HepG2 (cell line): Measurements from ENCODE around the gene MPO.

Experiments used
- ATF2 ChIP-seq: sonication (generic); formaldehyde crosslinking; IDR thresholded peaks from 2 replicates; pipeline ENCODE4 v1.4.0; 2020; ENCODE audit warnings: missing genetic modification reagents
- CREM ChIP-seq, 2 experiments: sonication (generic) in 1 of 2; formaldehyde crosslinking in 1 of 2; IDR thresholded peaks; 2 replicates each; pipeline versions ENCODE4 v1.4.0 to v1.6.1; 2016 to 2020; ENCODE audit warnings: antibody characterized with exemption in 1 of 2, mild to moderate bottlenecking in 1 of 2, missing genetic modification reagents in 1 of 2
- FOXM1 ChIP-seq: sonication (generic); formaldehyde crosslinking; IDR thresholded peaks from 2 replicates; pipeline ENCODE4 v1.5.0; 2020; ENCODE audit warnings: missing genetic modification reagents
- HNF1A ChIP-seq, 2 experiments: sonication (generic) in 1 of 2; formaldehyde crosslinking in 1 of 2; IDR thresholded peaks; 2 replicates each; pipeline versions ENCODE4 v1.4.0 to v1.6.1; 2016 to 2020; ENCODE audit warnings: borderline replicate concordance in 1 of 2, low read depth in 1 of 2, mild to moderate bottlenecking in 1 of 2, missing genetic modification reagents in 1 of 2
- KMT2A ChIP-seq: sonication (generic); formaldehyde crosslinking; IDR thresholded peaks from 2 replicates; pipeline ENCODE4 v1.4.0; 2020; ENCODE audit warnings: missing genetic modification reagents
- MXD4 ChIP-seq: IDR thresholded peaks from 2 replicates; pipeline ENCODE4 v1.6.1; 2016; ENCODE audit warnings: mild to moderate bottlenecking, missing biosample characterization, missing genetic modification reagents
- NFRKB ChIP-seq: fragments of 450-650 bp; IDR thresholded peaks from 2 replicates; pipeline ENCODE4 v1.6.1; 2017
- PHF8 ChIP-seq: sonication (generic); formaldehyde crosslinking; IDR thresholded peaks from 2 replicates; pipeline ENCODE4 v1.5.0; 2020; ENCODE audit warnings: missing genetic modification reagents
- POLR2A ChIP-seq, 2 experiments: IDR thresholded peaks; 2 replicates each; pipeline ENCODE4 v1.6.1; 2011; ENCODE audit warnings: low read depth in 2 of 2, low read length in 2 of 2, mild to moderate bottlenecking in 1 of 2, moderate library complexity in 1 of 2; ENCODE audit not compliant: insufficient read depth in 1 of 2
- RERE ChIP-seq: IDR thresholded peaks from 2 replicates; pipeline ENCODE4 v1.6.1; 2016; ENCODE audit warnings: low read depth, missing genetic modification reagents, missing compliant biosample characterization
- SIN3A ChIP-seq: IDR thresholded peaks from 2 replicates; pipeline ENCODE4 v1.6.1; 2011; ENCODE audit warnings: low read depth, mild to moderate bottlenecking, control low read depth, low read length, borderline replicate concordance
- ZBTB20 ChIP-seq: sonication (generic); formaldehyde crosslinking; IDR thresholded peaks from 2 replicates; pipeline ENCODE4 v1.8.1; 2023; ENCODE audit warnings: missing genetic modification reagents, low read depth, mild to moderate bottlenecking, borderline replicate concordance
- ZFP90 ChIP-seq: sonication (generic); formaldehyde crosslinking; IDR thresholded peaks from 2 replicates; pipeline ENCODE4 v1.8.0; 2022; ENCODE audit warnings: missing genetic modification reagents, mild to moderate bottlenecking, inconsistent platforms, borderline replicate concordance
- ZIK1 ChIP-seq: sonication (generic); formaldehyde crosslinking; IDR thresholded peaks from 2 replicates; pipeline ENCODE4 v1.5.0; 2020; ENCODE audit warnings: mild to moderate bottlenecking, low read depth, missing genetic modification reagents, borderline replicate concordance

DNA sequence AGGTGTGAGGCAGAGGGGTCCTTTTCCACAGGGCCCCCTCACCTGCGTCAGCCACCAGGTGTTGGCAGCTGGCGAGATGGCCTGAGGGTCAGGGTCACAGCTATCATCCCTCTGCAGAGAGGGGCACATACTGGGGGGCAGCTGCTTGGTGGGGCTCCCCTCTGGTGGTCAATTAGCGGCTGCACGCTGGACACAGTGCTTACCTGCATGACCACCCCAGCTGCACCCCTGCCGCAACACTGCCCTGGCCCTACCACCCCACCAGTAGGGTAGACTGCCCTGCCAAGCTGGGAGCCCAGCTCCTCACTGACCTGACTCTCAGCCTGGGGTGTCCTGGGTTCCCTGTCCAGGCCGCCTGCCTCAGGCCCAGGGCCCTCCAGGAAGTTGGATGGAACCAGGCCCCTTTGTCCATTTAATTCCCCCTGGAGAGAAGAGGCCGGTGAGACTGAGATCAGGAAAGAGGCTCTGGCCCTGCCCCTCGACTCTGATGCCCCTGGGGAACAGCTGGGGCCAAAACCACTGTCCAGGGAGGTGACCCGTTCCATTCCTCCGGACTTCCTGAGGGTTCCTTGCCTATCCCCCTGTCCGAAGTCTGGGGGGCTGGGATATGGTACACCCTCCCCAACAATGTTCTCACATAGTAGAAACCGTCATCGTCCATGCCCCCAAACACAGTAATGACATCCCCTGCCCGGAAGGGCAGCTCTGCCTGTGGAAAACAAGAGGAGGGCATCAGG lies 24.2 kb upstream of the MPO start:
- no peak for TF ChIP-seq ZFP90 (CRISPR knock-in tag)
- no peak for TF ChIP-seq NFRKB
- TF ChIP-seq ZBTB20 (CRISPR knock-in tag) = no peak
- TF ChIP-seq SIN3A = no peak
- TF ChIP-seq POLR2A (IDR thresholded peaks at IDR 0.05; ENCODE audit: insufficient read depth in 1 of 2, low read depth in 2 of 2, low read length in 2 of 2) = no peak
- no peak for TF ChIP-seq KMT2A (CRISPR knock-in tag)
- no peak for TF ChIP-seq MXD4 (CRISPR knock-in tag)
- no peak for TF ChIP-seq HNF1A (IDR thresholded peaks at IDR 0.05; ENCODE audit: low read depth)
- no peak for TF ChIP-seq HNF1A (CRISPR knock-in tag; IDR thresholded peaks at IDR 0.05; ENCODE audit: borderline replicate concordance)
- no peak for TF ChIP-seq ATF2
- TF ChIP-seq PHF8 (CRISPR knock-in tag) = no peak
- no peak for TF ChIP-seq CREM (IDR thresholded peaks at IDR 0.05)
- TF ChIP-seq CREM (CRISPR knock-in tag; IDR thresholded peaks at IDR 0.05) = no peak
- TF ChIP-seq FOXM1 (CRISPR knock-in tag) = no peak
- no peak for TF ChIP-seq ZIK1 (CRISPR knock-in tag)
- no peak for TF ChIP-seq RERE (CRISPR knock-in tag)
